ENCODE measurements around the gene ZSCAN1. TPM values are rescaled to one million over a fixed set of nuclear protein-coding genes. Genes with fewer than 3 reads are reported as not detected.

The ZSCAN1 gene, protein sequence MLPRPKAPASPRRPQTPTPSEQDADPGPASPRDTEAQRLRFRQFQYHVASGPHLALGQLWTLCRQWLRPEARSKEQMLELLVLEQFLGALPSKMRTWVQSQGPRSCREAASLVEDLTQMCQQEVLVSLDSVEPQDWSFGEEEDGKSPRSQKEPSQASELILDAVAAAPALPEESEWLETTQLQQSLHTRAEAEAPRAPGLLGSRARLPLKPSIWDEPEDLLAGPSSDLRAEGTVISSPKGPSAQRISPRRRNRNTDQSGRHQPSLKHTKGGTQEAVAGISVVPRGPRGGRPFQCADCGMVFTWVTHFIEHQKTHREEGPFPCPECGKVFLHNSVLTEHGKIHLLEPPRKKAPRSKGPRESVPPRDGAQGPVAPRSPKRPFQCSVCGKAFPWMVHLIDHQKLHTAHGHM
- total RNA-seq = not detected in 2 replicates

DNA sequence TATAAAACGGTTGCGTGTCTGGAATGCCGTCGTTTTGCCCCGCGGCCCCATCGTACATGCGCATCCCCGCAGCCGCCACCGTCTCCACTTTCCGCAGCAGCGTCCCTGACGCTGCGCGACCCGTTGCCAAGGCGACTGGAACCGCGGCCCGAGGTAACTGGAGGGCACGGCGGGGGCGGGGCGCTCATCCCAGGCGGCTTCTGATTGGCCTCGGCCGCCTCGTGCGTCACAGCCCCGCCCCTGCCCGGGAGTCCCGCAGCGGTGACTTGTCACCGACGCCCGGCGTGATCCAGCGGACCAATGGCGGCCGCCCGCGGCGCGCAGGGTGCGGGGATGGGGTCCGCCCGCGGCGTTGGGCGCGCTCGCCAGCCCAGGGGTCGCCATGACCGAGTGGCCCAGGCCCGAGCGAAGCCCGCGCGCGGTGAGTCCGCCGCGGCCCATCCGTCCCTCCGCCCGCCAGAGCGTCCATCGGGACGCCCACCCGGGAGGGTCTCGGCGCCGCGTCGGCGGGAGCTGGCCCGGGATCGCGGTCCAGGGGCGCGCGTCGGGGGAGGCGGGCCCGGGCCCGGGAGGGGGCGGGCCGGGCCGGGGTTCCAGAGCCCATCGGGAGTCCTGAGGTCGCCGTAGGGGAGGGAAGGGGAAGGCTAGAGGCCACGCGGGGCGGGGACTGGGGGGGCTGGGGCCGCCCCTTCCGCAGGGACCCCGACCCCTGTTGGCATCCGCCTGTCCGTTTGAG lies at the start of gene ZSCAN1:
TSS of gene ZSCAN1 (plus strand) at position 285 of the 736 bp plus-strand sequence. CDS start 3,812 bp downstream, outside the sequence.

DNA sequence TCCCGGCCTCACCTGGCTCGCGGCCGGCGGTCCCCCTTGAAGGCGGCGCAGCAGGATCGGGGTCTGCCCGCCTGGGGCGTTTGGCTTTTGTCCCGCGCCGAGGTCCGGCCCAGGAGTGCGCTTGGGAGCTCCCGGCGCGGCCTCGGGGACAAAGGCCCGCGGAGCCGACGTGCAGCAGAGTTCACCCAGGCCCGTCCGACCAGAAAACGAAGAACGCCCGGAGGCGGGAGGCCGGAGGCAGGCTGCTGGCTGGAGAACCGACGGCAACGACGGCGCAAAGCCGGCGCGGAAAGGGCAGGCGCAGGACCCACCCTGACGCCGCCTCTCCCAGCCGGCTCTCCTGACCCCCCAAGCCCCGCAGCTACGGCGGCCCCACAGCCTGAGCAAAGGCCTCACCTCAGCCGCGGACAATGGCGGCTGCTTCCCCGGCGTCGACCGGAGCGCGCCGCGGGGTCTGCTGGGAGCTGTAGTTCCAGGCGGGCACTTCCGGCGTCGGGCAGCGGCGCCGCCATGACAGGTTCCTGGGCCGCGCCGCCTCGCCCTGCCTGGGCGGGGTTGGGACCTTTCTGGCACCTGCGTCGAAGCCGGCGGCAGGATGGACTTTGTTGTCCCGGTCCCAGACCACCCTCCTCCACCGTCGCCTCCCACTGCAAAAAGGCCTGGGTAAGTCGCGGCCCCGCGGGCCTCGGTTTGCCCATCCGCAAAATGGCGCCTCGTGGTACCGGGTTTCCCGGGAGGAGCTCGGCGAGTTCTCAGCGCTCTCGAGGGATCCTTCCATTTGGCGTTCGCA lies 31.2 kb upstream of the ZSCAN1 start, which contains the start of gene ZNF606:
TSS of gene ZNF606 (minus strand) at position 437 of the 790 bp plus-strand sequence. CDS start 1,501 bp downstream, outside the sequence.

DNA sequence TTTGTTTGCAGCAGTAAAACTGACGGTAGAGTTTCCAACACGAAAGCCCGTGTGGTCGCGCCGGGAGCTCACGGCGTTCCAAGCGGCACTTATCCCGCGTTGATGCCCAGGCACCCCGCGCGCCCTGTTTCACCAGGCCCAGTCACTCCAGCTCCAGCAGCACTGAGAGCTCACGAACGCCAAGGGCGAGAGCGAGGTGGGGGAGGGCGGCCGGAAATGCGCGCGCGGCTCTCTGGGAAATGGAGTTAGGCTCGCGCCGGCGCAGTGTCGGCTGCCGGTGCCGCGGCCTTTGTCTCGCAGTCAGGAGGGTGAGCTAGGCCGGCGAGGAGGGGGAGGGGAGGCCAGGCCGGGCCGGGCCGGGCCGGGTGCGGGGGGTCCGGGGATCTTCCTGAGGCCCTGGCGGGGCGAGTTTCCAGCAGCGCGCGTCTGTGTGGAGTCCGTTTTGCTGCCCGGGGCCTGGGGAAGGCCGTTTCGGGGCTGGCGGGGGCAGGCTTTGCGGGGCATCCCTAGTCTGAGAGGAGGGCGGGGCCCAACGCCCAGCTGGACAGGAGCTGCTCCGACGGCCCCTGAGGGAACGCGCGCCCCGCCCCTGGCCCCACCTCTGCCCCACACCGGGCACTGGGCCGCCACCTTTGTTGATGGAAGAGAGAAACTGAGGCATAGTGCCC lies 25.3 kb downstream of the ZSCAN1 start, which contains the start of gene ZNF135:
TSS of gene ZNF135 (plus strand) at position 280 of the 668 bp plus-strand sequence. CDS start 721 bp downstream, outside the sequence.

DNA sequence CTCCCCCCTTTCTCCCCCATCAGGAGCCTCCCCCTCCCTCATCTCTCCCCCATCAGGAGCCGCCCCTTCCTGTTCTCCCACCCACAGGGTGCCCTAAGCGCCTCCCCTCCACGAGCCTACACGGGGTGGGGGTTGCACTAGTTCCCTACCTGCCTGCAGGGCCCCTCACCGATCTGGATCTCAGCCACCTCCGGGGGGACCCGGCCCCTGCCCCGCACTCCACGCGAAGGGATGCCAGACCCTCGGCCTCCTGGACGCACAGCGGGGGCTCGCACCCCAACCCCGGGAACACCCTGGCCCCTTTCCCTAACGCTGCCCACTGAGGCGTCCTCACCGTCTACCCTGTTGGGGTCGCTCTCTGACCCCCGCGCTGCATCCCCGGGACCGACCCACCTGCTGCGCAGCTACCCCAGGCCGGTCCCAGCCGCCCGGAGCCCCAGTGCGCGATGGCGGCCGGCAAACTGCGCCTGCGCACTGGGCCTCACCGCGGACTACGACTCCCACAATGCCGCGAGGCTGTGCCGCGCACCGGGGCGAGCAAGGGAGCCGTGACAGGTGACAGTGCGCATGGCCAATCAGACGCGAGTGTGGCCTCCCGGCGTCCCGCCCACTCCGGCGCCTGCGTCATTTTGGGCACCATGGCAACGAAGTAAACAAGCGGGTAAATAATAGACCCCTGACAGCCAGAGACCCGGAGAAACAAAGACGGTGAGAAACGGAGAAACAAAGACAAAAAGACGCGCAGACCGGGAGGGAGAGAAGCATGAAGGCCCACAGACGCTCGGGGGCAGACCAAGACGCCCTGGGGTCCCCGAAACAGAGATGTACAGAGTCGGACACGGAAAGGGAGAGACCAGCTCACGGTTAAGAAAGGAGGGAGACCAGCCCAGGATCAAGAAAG lies 64.2 kb downstream of the ZSCAN1 start, which contains the start of gene ZSCAN18:
TSS of gene ZSCAN18 (minus strand) at position 451 of the 901 bp plus-strand sequence. CDS start 7,964 bp downstream, outside the sequence.

Other genes with a start within 250 kb of the ZSCAN1 start
- 5.7 and 7.8 TPM in 2 replicates for gene ZNF552, start 219.1 kb upstream of the ZSCAN1 start, total RNA-seq
- gene ZNF587B, start 203.7 kb upstream of the ZSCAN1 start, total RNA-seq = 11.9 and 13.8 TPM in 2 replicates
- gene ZNF587, start 184.2 kb upstream of the ZSCAN1 start, total RNA-seq = 12.5 and 15.6 TPM in 2 replicates
- 1.7 and 2.1 TPM in 2 replicates for gene ZNF814, start 145.0 kb upstream of the ZSCAN1 start, total RNA-seq
- 11.5 and 13.2 TPM in 2 replicates for gene ZNF417, start 117.4 kb upstream of the ZSCAN1 start, total RNA-seq
- 2.1 and 2.3 TPM in 2 replicates for gene ZNF418, start 98.6 kb upstream of the ZSCAN1 start, total RNA-seq
- 4.9 and 6.1 TPM in 2 replicates for gene ZNF256, start 86.3 kb upstream of the ZSCAN1 start, total RNA-seq
- gene C19orf18, start 59.5 kb upstream of the ZSCAN1 start, total RNA-seq = not detected in 2 replicates
- 8.7 and 10.2 TPM in 2 replicates for gene ZNF606, start 31.2 kb upstream of the ZSCAN1 start, total RNA-seq
- gene ZNF135, start 25.3 kb downstream of the ZSCAN1 start, total RNA-seq = 0.33 and 0.34 TPM in 2 replicates
- 7.5 TPM in 2 replicates for gene ZSCAN18, start 64.2 kb downstream of the ZSCAN1 start, total RNA-seq
- gene ZNF329, start 116.8 kb downstream of the ZSCAN1 start, total RNA-seq = 8.7 and 10.5 TPM in 2 replicates
- gene ZNF274, start 149.0 kb downstream of the ZSCAN1 start, total RNA-seq = 13.4 and 14.4 TPM in 2 replicates
- gene ZNF544, start 194.9 kb downstream of the ZSCAN1 start, total RNA-seq = 47.7 and 55.9 TPM in 2 replicates
- gene ZNF8, start 244.9 kb downstream of the ZSCAN1 start, total RNA-seq = 3.7 and 5.2 TPM in 2 replicates

Measured in dermis lymphatic vessel endothelial cell (primary cell).